ENCODE data around the gene FAM111A. TPM values are rescaled to one million over a fixed set of nuclear protein-coding genes. Genes with fewer than 3 reads are reported as not detected.

The FAM111A gene
- total RNA-seq, 1 donor from 2014 or later = 64.3 TPM

DNA sequence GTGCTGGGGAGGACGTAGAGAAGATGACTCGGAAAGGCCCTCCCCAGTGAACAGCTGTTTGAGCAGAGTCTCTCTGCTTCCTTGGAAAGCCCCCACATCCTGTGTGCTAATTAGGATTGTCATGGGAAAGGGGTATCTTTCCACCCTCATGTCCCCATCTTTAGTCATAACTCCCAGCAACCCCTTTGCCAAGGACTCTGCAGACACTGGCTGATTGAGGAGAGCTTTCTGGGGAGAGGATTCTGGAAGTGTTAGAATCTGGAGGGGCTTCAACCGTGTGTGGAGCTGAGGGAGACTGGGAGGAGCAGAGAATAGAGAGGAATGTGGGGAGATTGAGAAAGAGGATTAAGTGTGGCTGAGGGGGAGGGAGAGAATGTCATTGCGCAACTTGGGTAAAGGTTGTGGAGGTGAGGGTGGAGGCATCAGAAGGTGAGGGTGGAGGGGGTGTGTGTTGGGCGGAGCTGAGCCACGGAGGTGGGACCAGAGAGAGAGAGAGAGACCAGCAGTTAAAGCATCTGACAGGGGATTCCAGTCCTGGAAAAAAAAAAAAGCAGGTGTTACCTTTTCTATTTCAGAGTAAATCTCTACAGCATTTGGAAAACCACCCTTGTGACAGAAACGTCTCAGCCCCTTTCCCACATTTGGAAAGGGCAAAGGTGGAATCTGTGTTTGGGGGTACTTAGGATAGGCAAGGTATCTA, 31.5 kb downstream of the FAM111A start:
- CTCF ChIA-PET = interaction anchor here (1.0 to 9.0 kb wide), 5 partner anchors 10 to 90 kb away, joined by 3 to 102 read pairs (median 35); no protein-coding TSS in a partner anchor
- POLR2A ChIA-PET = interaction anchor here (0.6 to 6.4 kb wide), 7 partner anchors 9 to 596 kb away, joined by 3 to 70 read pairs (median 4); partner anchors contain the start of gene MPEG1
- peak overlapping the region; percentile 48 for H3K27ac Mint-ChIP-seq
- H3K4me3 Mint-ChIP-seq = peak overlapping the region; percentile 96
- H3K27me3 Mint-ChIP-seq = no peaks in the 10 kb centered on the region
- TF ChIP-seq, protein P1, sequence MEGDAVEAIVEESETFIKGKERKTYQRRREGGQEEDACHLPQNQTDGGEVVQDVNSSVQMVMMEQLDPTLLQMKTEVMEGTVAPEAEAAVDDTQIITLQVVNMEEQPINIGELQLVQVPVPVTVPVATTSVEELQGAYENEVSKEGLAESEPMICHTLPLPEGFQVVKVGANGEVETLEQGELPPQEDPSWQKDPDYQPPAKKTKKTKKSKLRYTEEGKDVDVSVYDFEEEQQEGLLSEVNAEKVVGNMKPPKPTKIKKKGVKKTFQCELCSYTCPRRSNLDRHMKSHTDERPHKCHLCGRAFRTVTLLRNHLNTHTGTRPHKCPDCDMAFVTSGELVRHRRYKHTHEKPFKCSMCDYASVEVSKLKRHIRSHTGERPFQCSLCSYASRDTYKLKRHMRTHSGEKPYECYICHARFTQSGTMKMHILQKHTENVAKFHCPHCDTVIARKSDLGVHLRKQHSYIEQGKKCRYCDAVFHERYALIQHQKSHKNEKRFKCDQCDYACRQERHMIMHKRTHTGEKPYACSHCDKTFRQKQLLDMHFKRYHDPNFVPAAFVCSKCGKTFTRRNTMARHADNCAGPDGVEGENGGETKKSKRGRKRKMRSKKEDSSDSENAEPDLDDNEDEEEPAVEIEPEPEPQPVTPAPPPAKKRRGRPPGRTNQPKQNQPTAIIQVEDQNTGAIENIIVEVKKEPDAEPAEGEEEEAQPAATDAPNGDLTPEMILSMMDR (IDR thresholded peaks at IDR 0.05) = no peak
- no peaks in the 10 kb centered on the region for H3K9me3 Mint-ChIP-seq
- ATAC-seq (ENCODE audit: low read depth) (no peak), DNase-seq (no peak)
- intact Hi-C loops (cut with micrococcal nuclease) = loop anchor here (10.0 kb wide), 1 partner anchor 381 kb away; no protein-coding TSS in a partner anchor
- peaks cover 32% of the 10 kb centered on the region for H3K36me3 Mint-ChIP-seq (ENCODE audit: low read depth)
- H3K4me1 Mint-ChIP-seq = peaks cover 34% of the 10 kb centered on the region

DNA sequence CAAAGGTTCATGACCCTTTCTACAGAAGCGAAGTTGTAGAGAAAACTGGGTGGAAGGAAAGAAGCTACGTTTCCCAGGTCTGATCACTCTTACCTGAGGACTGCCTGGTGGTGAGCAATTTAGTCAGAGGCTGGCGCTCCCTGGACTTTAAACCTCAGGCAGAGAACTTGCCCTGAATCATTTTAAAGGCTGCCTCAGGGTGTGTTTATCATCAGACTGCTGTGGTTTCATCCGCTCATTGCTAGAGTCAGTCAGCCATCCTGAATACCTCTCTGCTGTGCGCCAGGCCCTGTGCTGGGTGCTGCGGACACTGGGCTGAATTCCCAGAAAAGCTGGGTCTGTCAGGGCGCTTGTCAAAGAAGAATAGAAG, 32.0 kb downstream of the FAM111A start:
- H3K27me3 Mint-ChIP-seq = no peaks in the 10 kb centered on the region
- H3K27ac Mint-ChIP-seq = peak overlapping the region; percentile 69
- DNase-seq (no peak), ATAC-seq (ENCODE audit: low read depth) (no peak)
- H3K36me3 Mint-ChIP-seq (ENCODE audit: low read depth) = peaks cover 36% of the 10 kb centered on the region
- peak overlapping the region; percentile 96 for H3K4me3 Mint-ChIP-seq
- H3K9me3 Mint-ChIP-seq = peaks cover 4% of the 10 kb centered on the region
- TF ChIP-seq, protein P1 (IDR thresholded peaks at IDR 0.05) = no peak
- POLR2A ChIA-PET = interaction anchor here (0.6 to 6.4 kb wide), 6 partner anchors 8 to 597 kb away, joined by 3 to 70 read pairs (median 30); partner anchors contain the start of gene MPEG1
- peaks cover 38% of the 10 kb centered on the region for H3K4me1 Mint-ChIP-seq
- intact Hi-C loops (cut with micrococcal nuclease) = loop anchor here (10.0 kb wide), 1 partner anchor 380 kb away; no protein-coding TSS in a partner anchor
- CTCF ChIA-PET = interaction anchor here (0.7 to 9.0 kb wide), 5 partner anchors 10 to 90 kb away, joined by 3 to 102 read pairs (median 35); no protein-coding TSS in a partner anchor

DNA sequence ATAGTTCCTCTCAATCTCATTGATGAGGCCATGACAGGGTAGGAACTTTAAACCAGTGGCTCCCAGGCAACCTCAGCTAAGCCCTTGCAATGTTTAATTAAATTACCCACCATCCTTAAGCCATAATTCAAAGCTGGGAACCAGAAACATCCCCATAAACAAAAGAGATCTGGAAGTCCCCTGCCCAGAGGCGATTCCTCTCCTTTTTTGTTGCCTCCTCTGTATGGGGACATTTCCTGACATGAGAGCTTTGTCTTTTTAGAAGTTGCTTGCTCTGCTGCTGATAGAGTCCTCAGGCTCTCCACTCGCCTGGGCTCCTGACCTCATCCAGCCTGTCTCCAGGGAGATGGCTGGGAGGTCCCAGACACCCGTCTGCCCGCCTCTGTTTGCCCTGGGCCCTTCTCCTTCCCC, 32.4 kb downstream of the FAM111A start:
- Mint-ChIP-seq H3K4me3 (peak overlapping the region; percentile 96), H3K27me3 (no peaks in the 10 kb centered on the region), H3K36me3 (ENCODE audit: low read depth) (peaks cover 38% of the 10 kb centered on the region), H3K27ac (peak overlapping the region; percentile 69), H3K4me1 (peaks cover 39% of the 10 kb centered on the region), H3K9me3 (peaks cover 7% of the 10 kb centered on the region)
- intact Hi-C loops (cut with micrococcal nuclease) = loop anchor here (10.0 kb wide), 1 partner anchor 380 kb away; no protein-coding TSS in a partner anchor
- DNase-seq = no peak
- TF ChIP-seq, protein P1 (IDR thresholded peaks at IDR 0.05) = no peak
- CTCF ChIA-PET = interaction anchor here (0.7 to 9.0 kb wide), 4 partner anchors 9 to 47 kb away, joined by 3 to 102 read pairs (median 48); no protein-coding TSS in a partner anchor
- POLR2A ChIA-PET = interaction anchor here (0.6 to 6.4 kb wide), 5 partner anchors 8 to 98 kb away, joined by 3 to 70 read pairs (median 57); partner anchors contain the start of gene MPEG1
- no peak for ATAC-seq (ENCODE audit: low read depth)

DNA sequence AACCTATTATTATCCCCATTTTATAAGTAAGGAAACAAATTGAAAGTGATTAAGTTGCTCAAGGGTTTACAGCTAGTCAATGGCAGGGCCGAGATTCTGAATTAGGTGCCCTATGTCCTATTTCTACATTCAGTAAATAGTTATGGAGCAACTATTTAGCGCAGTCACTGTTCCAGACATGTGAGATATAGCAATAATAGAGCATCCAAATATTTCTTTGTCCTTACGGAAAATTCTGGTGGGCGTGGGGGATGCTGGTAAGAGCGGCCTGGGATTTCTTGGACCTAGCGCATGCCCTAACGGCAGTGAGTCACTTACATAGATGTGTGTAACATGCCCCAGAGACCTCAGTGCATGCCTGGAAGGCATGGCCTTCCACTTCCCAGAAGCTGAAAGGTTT, 33.7 kb downstream of the FAM111A start:
- Mint-ChIP-seq H3K4me1 (peaks cover 41% of the 10 kb centered on the region), H3K36me3 (ENCODE audit: low read depth) (peaks cover 40% of the 10 kb centered on the region), H3K9me3 (peaks cover 7% of the 10 kb centered on the region), H3K27ac (no peak overlapping the region), H3K27me3 (no peaks in the 10 kb centered on the region), H3K4me3 (no peak overlapping the region)
- TF ChIP-seq, protein P1 (IDR thresholded peaks at IDR 0.05) = no peak
- no peak for DNase-seq
- ChIA-PET CTCF (interaction anchor here (0.9 to 9.0 kb wide), 2 partner anchors 8 to 18 kb away, joined by 3 to 102 read pairs; no protein-coding TSS in a partner anchor), POLR2A (interaction anchor here (5.5 kb wide), 1 partner anchor 23 kb away, joined by 57 read pairs; no protein-coding TSS in a partner anchor)
- intact Hi-C loops (cut with micrococcal nuclease) = loop anchor here (10.0 kb wide), 1 partner anchor 378 kb away; no protein-coding TSS in a partner anchor
- ATAC-seq (ENCODE audit: low read depth) = no peak

DNA sequence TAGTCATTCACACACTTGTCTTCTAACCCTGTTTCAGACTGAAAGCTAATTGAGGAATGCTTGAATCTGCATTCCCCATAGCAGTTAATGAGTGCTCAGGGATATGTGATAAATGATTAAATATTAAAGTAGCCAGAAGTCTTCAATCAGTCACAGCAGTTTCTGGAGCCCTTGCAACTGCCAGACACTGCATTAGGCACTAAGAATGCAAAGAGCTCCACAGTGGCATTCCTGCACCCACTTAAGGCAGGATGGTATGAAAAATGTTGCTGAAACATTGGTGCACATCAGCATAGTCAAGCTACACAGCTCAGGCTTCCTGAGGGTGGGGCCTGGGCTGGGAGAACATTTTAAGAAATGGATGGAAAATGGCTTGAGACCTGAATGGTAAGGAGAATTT, 35.7 kb downstream of the FAM111A start:
- Mint-ChIP-seq H3K27me3 (no peaks in the 10 kb centered on the region), H3K4me3 (no peak overlapping the region), H3K9me3 (peaks cover 7% of the 10 kb centered on the region), H3K27ac (peak overlapping the region; percentile 12), H3K4me1 (peaks cover 33% of the 10 kb centered on the region), H3K36me3 (ENCODE audit: low read depth) (peaks cover 56% of the 10 kb centered on the region)
- ATAC-seq (ENCODE audit: low read depth) (no peak), DNase-seq (no peak)
- TF ChIP-seq, protein P1 (IDR thresholded peaks at IDR 0.05) = no peak
- intact Hi-C loops (cut with micrococcal nuclease) = loop anchor here (10.0 kb wide), 1 partner anchor 376 kb away; no protein-coding TSS in a partner anchor
- ChIA-PET POLR2A (interaction anchor here (1.0 to 1.6 kb wide), 2 partner anchors 20 to 45 kb away, joined by 3 to 4 read pairs; no protein-coding TSS in a partner anchor), CTCF (interaction anchor here (9.0 kb wide), 1 partner anchor 6 kb away, joined by 102 read pairs; no protein-coding TSS in a partner anchor)
